WTC11 (cell line): ENCODE data around the gene MYO18B. TPM values are rescaled to one million over a fixed set of nuclear protein-coding genes. Genes with fewer than 3 reads are reported as not detected.

Experiments
- ATAC-seq: fragments of 200-7000 bp; cut with Tn5 transposase; 2 replicates; pipeline ENCODE4 v1.10.0; 2021; ENCODE audit warnings: mild to moderate bottlenecking, moderate library complexity
- CTCF ChIA-PET: fragments of 300-600 bp; sonication (Branson Sonifier 250); formaldehyde crosslinking; loops from one replicate; lab custom pipeline; 2021; ENCODE audit warnings: antibody characterized with exemption; lab: Charles Lee
- POLR2A ChIA-PET: fragments of 350-600 bp; sonication (Branson Sonifier 250); formaldehyde crosslinking; loops from one replicate; lab custom pipeline; 2021; ENCODE audit warnings: antibody characterized with exemption; lab: Charles Lee
- DNase-seq: peaks from one replicate; pipeline ENCODE4 v3.0.0; 2021; ENCODE audit warnings: low spot score
- H3K27ac Mint-ChIP-seq: 2 replicates; pipeline ENCODE4 v1.8.0; 2021; ENCODE audit warnings: mixed read lengths
- H3K27me3 Mint-ChIP-seq: 2 replicates; pipeline ENCODE4 v1.8.0; 2021; ENCODE audit warnings: low read depth, mild to moderate bottlenecking, moderate library complexity, mixed read lengths
- H3K36me3 Mint-ChIP-seq: 2 replicates; pipeline ENCODE4 v1.8.0; 2021; ENCODE audit warnings: mixed read lengths
- H3K4me1 Mint-ChIP-seq: 2 replicates; pipeline ENCODE4 v1.8.0; 2022; ENCODE audit warnings: mixed read lengths
- H3K4me3 Mint-ChIP-seq: 2 replicates; pipeline ENCODE4 v1.8.0; 2021; ENCODE audit warnings: mild to moderate bottlenecking, moderate library complexity, mixed read lengths
- H3K9me3 Mint-ChIP-seq: 2 replicates; pipeline ENCODE4 v1.8.0; 2021; ENCODE audit warnings: mixed read lengths
- ERG ChIP-seq: fragments of 250-450 bp; sonication (Bioruptor Pico); IDR thresholded peaks from 2 replicates; pipeline ENCODE4 v1.8.0; 2021; ENCODE audit warnings: mild to moderate bottlenecking
- JUN ChIP-seq: sonication (generic); formaldehyde crosslinking; IDR thresholded peaks from 2 replicates; pipeline ENCODE4 v1.8.0; 2023; ENCODE audit warnings: mild to moderate bottlenecking, missing genetic modification reagents
- MLX ChIP-seq: sonication (generic); formaldehyde crosslinking; IDR thresholded peaks from 2 replicates; pipeline ENCODE4 v1.8.1; 2023; ENCODE audit warnings: mild to moderate bottlenecking, missing genetic modification reagents, moderate library complexity
- MYBL2 ChIP-seq: sonication (generic); formaldehyde crosslinking; IDR thresholded peaks from 2 replicates; pipeline ENCODE4 v1.8.1; 2023; ENCODE audit warnings: mild to moderate bottlenecking, moderate library complexity, missing genetic modification reagents
- SOX15 ChIP-seq: fragments of 250-450 bp; sonication (Bioruptor Pico); IDR thresholded peaks from 2 replicates; pipeline ENCODE4 v1.9.0; 2021; ENCODE audit warnings: mild to moderate bottlenecking
- TEAD1 ChIP-seq: sonication (generic); formaldehyde crosslinking; IDR thresholded peaks from 2 replicates; pipeline ENCODE4 v1.8.0; 2022; ENCODE audit warnings: mild to moderate bottlenecking, missing genetic modification reagents
- TEAD4 ChIP-seq: sonication (generic); formaldehyde crosslinking; IDR thresholded peaks from 2 replicates; pipeline ENCODE4 v1.8.0; 2022; ENCODE audit warnings: mild to moderate bottlenecking, missing genetic modification reagents
- ZNF232 ChIP-seq: sonication (generic); formaldehyde crosslinking; IDR thresholded peaks from 2 replicates; pipeline ENCODE4 v1.8.0; 2022; ENCODE audit warnings: mild to moderate bottlenecking, missing genetic modification reagents
- ZNF263 ChIP-seq: sonication (generic); formaldehyde crosslinking; IDR thresholded peaks from 2 replicates; pipeline ENCODE4 v1.8.1; 2022; ENCODE audit warnings: low read depth, mild to moderate bottlenecking, moderate library complexity, missing genetic modification reagents
- ZNF423 ChIP-seq: fragments of 250-450 bp; sonication (Bioruptor Pico); IDR thresholded peaks from 2 replicates; pipeline ENCODE4 v2.1.2; 2022; ENCODE audit warnings: mild to moderate bottlenecking, moderate library complexity
- ZNF512 ChIP-seq: sonication (generic); formaldehyde crosslinking; IDR thresholded peaks from 2 replicates; pipeline ENCODE4 v1.8.1; 2022; ENCODE audit warnings: missing genetic modification reagents, borderline replicate concordance
- ZNF532 ChIP-seq: fragments of 250-450 bp; sonication (Bioruptor Pico); IDR thresholded peaks from 2 replicates; pipeline ENCODE4 v1.9.0; 2021; ENCODE audit warnings: mild to moderate bottlenecking, borderline replicate concordance
- total RNA-seq: library from RNA; stranded (reverse); gene quantifications from 3 replicates; pipeline ENCODE4 v1.2.3, GENCODE V29; 2021

Gene MYO18B
- total RNA-seq, 1 experiment from 2014 or later: 0.96 TPM

GRCh38 chr22:25742918-25743708 lies 1.1 kb downstream of the MYO18B start:
- Mint-ChIP-seq H3K36me3 (no peaks in the 10 kb centered on the region), H3K27me3 (no peaks in the 10 kb centered on the region), H3K4me3 (no peak overlapping the region), H3K9me3 (peaks cover 3% of the 10 kb centered on the region; the same call in 1 of the 2 replicates), H3K27ac (no peak overlapping the region), H3K4me1 (peaks cover 3% of the 10 kb centered on the region; the same call in 1 of the 2 replicates)
- CTCF ChIA-PET: no interaction called here
- TF ChIP-seq TEAD4 (no peak), ZNF232 (CRISPR knock-in tag) (no peak), ZNF263 (CRISPR knock-in tag) (no peak), TEAD1 (CRISPR knock-in tag) (no peak), ZNF512 (CRISPR knock-in tag) (0 out of 2 replicates have a peak, but pooled peaks have one; percentile 28)
- DNase-seq (no peak), ATAC-seq (no peak)
- POLR2A ChIA-PET: no interaction called here

- ATAC-seq: no peak
- Mint-ChIP-seq H3K27ac (no peak overlapping the region), H3K36me3 (no peaks in the 10 kb centered on the region), H3K4me3 (no peak overlapping the region), H3K27me3 (no peaks in the 10 kb centered on the region), H3K9me3 (peaks cover 3% of the 10 kb centered on the region; the same call in 1 of the 2 replicates), H3K4me1 (peaks cover 3% of the 10 kb centered on the region; the same call in 1 of the 2 replicates)
- TF ChIP-seq ZNF263 (CRISPR knock-in tag) (no peak), JUN (CRISPR knock-in tag) (no peak), ERG (CRISPR knock-in tag) (no peak), MYBL2 (no peak), ZNF532 (CRISPR knock-in tag) (no peak), SOX15 (CRISPR knock-in tag) (no peak), MLX (CRISPR knock-in tag) (no peak), ZNF423 (CRISPR knock-in tag) (no peak)
- CTCF ChIA-PET: interaction anchor here (1.0 to 1.3 kb wide), 2 partner anchors 28 to 201 kb away, joined by 3 to 4 read pairs; no protein-coding TSS in a partner anchor
- no peak for DNase-seq
- POLR2A ChIA-PET: no interaction called here
Measured at GRCh38 chr22:25744694-25745093, 2.7 kb downstream of the MYO18B start.
